Subcutaneous abdominal adipose tissue (tissue), 5 donors: ENCODE data around the gene SLC7A4.
"Not testable (repeated sequence)": the region's sequence is repeated elsewhere in the genome, so short reads cannot be mapped to it uniquely, and the experiment has no call there.

ENCODE experiments used
- H3K27ac ChIP-seq: one replicate; pipeline ENCODE4 v1.7.0; 2013; ENCODE audit warnings: low read depth, mild to moderate bottlenecking, inconsistent platforms, low read length, moderate library complexity
- H3K27me3 ChIP-seq, 5 donors: one replicate each; pipeline ENCODE4 v1.7.0; 2013; ENCODE audit warnings: low read length in 5 of 5, inconsistent platforms in 1 of 5; ENCODE audit not compliant: control insufficient read depth in 5 of 5, insufficient read depth in 4 of 5
- H3K36me3 ChIP-seq, 5 donors: one replicate each; pipeline ENCODE4 v1.7.0; 2013; ENCODE audit warnings: low read length in 5 of 5; ENCODE audit not compliant: control insufficient read depth in 5 of 5, insufficient read depth in 5 of 5
- H3K4me1 ChIP-seq, 5 donors: one replicate each; pipeline ENCODE4 v1.7.0; 2013; ENCODE audit warnings: low read length in 5 of 5, mild to moderate bottlenecking in 3 of 5, moderate library complexity in 1 of 5; ENCODE audit not compliant: control insufficient read depth in 5 of 5, insufficient read depth in 5 of 5
- H3K4me3 ChIP-seq, 5 donors: one replicate each; pipeline ENCODE4 v1.7.0; 2013; ENCODE audit warnings: low read length in 5 of 5, low read depth in 1 of 5
- H3K9ac ChIP-seq, 5 donors: one replicate each; pipeline ENCODE4 v1.7.0; 2013; ENCODE audit warnings: low read length in 5 of 5, mild to moderate bottlenecking in 4 of 5, moderate library complexity in 3 of 5
- H3K9me3 ChIP-seq, 5 donors: one replicate each; pipeline ENCODE4 v1.7.0; 2013; ENCODE audit warnings: low read length in 5 of 5; ENCODE audit not compliant: control insufficient read depth in 5 of 5
- donor health status: healthy.
- donor health status: healthy.
- donor health status: healthy.
- donor health status: healthy.
- donor health status: healthy.

SLC7A4 gene

GRCh38 chr22:21073023-21073422 lies 40.7 kb upstream of the SLC7A4 start:
- H3K36me3 ChIP-seq = no peaks in the 10 kb centered on the region
- no peak overlapping the region for H3K27ac ChIP-seq
- H3K4me3 ChIP-seq = no peak overlapping the region
- H3K9ac ChIP-seq = no peak overlapping the region
- peaks cover 0 to 3% (median 0%) of the 10 kb centered on the region in 5 donors for H3K9me3 ChIP-seq
- peaks cover 0 to 5% (median 0%) of the 10 kb centered on the region in 5 donors for H3K4me1 ChIP-seq
- peaks cover 0 to 4% (median 2%) of the 10 kb centered on the region in 5 donors for H3K27me3 ChIP-seq

GRCh38 chr22:21071796-21072195 lies 39.4 kb upstream of the SLC7A4 start:
- H3K9me3 ChIP-seq, H3K9ac ChIP-seq, H3K27ac ChIP-seq, H3K4me1 ChIP-seq, H3K4me3 ChIP-seq, H3K27me3 ChIP-seq, H3K36me3 ChIP-seq: not testable (repeated sequence)

- H3K9ac ChIP-seq = no peak overlapping the region
- H3K27ac ChIP-seq = no peak overlapping the region
- H3K27me3 ChIP-seq = peaks cover 0 to 4% (median 0%) of the 10 kb centered on the region in 5 donors
- H3K9me3 ChIP-seq = peaks cover 0 to 3% (median 0%) of the 10 kb centered on the region in 5 donors
- no peaks in the 10 kb centered on the region for H3K36me3 ChIP-seq
- H3K4me3 ChIP-seq = no peak overlapping the region
- peaks cover 0 to 5% (median 0%) of the 10 kb centered on the region in 5 donors for H3K4me1 ChIP-seq
These were observed 38.6 kb upstream of the SLC7A4 start for GRCh38 chr22:21070690-21071615.

GRCh38 chr22:21069375-21069774 lies 37.0 kb upstream of the SLC7A4 start:
- H3K27ac ChIP-seq = no peak overlapping the region
- H3K9ac ChIP-seq = no peak overlapping the region
- peaks cover 0 to 4% (median 0%) of the 10 kb centered on the region in 5 donors for H3K27me3 ChIP-seq
- H3K36me3 ChIP-seq = no peaks in the 10 kb centered on the region
- peaks cover 0 to 5% (median 0%) of the 10 kb centered on the region in 5 donors for H3K4me1 ChIP-seq
- peaks cover 0 to 3% (median 0%) of the 10 kb centered on the region in 5 donors for H3K9me3 ChIP-seq
- no peak overlapping the region for H3K4me3 ChIP-seq

GRCh38 chr22:21068681-21069276 lies 36.4 kb upstream of the SLC7A4 start:
- H3K27me3 ChIP-seq = peaks cover 0 to 4% (median 0%) of the 10 kb centered on the region in 5 donors

GRCh38 chr22:21067901-21068680 lies 35.7 kb upstream of the SLC7A4 start:
- no peak overlapping the region for H3K9ac ChIP-seq
- no peak overlapping the region for H3K4me3 ChIP-seq
- no peaks in the 10 kb centered on the region for H3K4me1 ChIP-seq
- no peak overlapping the region for H3K27ac ChIP-seq
- no peaks in the 10 kb centered on the region for H3K36me3 ChIP-seq
- peaks cover 0 to 4% (median 0%) of the 10 kb centered on the region in 5 donors for H3K27me3 ChIP-seq
- H3K9me3 ChIP-seq = peaks cover 0 to 3% (median 0%) of the 10 kb centered on the region in 5 donors

More at GRCh38 chr22:21068681-21069276, 36.4 kb upstream of the SLC7A4 start:
- H3K9ac ChIP-seq = no peak overlapping the region
- H3K27ac ChIP-seq = no peak overlapping the region
- peaks cover 0 to 3% (median 0%) of the 10 kb centered on the region in 5 donors for H3K9me3 ChIP-seq
- H3K4me3 ChIP-seq = no peak overlapping the region
- H3K4me1 ChIP-seq = peaks cover 0 to under 1% (median 0%) of the 10 kb centered on the region in 5 donors
- no peaks in the 10 kb centered on the region for H3K36me3 ChIP-seq

GRCh38 chr22:21067075-21067900 lies 34.9 kb upstream of the SLC7A4 start:
- Histone ChIP-seq H3K4me3 (no peak overlapping the region), H3K36me3 (no peaks in the 10 kb centered on the region), H3K9me3 (peaks cover 0 to 3% (median 0%) of the 10 kb centered on the region in 5 donors), H3K27me3 (peaks cover 0 to 4% (median 0%) of the 10 kb centered on the region in 5 donors), H3K4me1 (no peaks in the 10 kb centered on the region), H3K9ac (no peak overlapping the region), H3K27ac (no peak overlapping the region)

GRCh38 chr22:21064917-21065864 lies 32.8 kb upstream of the SLC7A4 start:
- Histone ChIP-seq H3K9me3 (no peaks in the 10 kb centered on the region), H3K27ac (no peak overlapping the region), H3K36me3 (no peaks in the 10 kb centered on the region), H3K4me1 (no peaks in the 10 kb centered on the region), H3K4me3 (no peak overlapping the region), H3K9ac (no peak overlapping the region), H3K27me3 (no peaks in the 10 kb centered on the region)
